Adrenal gland (tissue), 12 donors: ENCODE data around the gene LILRB2. TPM values are rescaled to one million over a fixed set of nuclear protein-coding genes. Genes with fewer than 3 reads are reported as not detected.

Experiments used
- DNase-seq, 7 donors: peaks; one replicate each; pipeline ENCODE4 v3.0.0-alpha.2; 2019 to 2020
- H3K27ac ChIP-seq, 5 donors: fragments of 200-600 bp; sonication (generic) in 4 of 5; 1 replicate in 3 of 5; 2 replicates in 2 of 5; pipeline versions ENCODE4 v1.5.1 to v1.8.0; 2016 to 2020; ENCODE audit warnings: mild to moderate bottlenecking in 1 of 5
- H3K27me3 ChIP-seq: fragments of 200-600 bp; 2 replicates; pipeline ENCODE4 v1.8.0; 2021
- H3K36me3 ChIP-seq, 2 donors: fragments of 200-600 bp; replicated peaks in 1 of 2; 1 replicate in 1 of 2; 2 replicates in 1 of 2; pipeline versions ENCODE4 v1.5.1 to v1.8.0; 2018 to 2022
- H3K4me1 ChIP-seq, 2 donors: fragments of 200-600 bp; replicated peaks in 1 of 2; 1 replicate in 1 of 2; 2 replicates in 1 of 2; pipeline versions ENCODE4 v1.5.1 to v1.8.0; 2018 to 2021
- H3K4me3 ChIP-seq, 4 donors: fragments of 200-600 bp; sonication (generic) in 3 of 4; one replicate each; pipeline ENCODE4 v1.5.1; 2016 to 2018
- H3K9me3 ChIP-seq, 3 donors: fragments of 200-600 bp; sonication (generic) in 1 of 3; replicated peaks in 1 of 3; 1 replicate in 2 of 3; 2 replicates in 1 of 3; pipeline versions ENCODE4 v1.5.1 to v1.8.0; 2016 to 2021
- CTCF ChIP-seq, 6 experiments: fragments of 450-650 bp in 4 of 6; fragments of 200-600 bp in 2 of 6; sonication (generic) in 1 of 6; IDR thresholded peaks; 1 replicate in 5 of 6; 2 replicates in 1 of 6; pipeline versions ENCODE4 v1.5.1 to v1.8.0; 2016 to 2021; ENCODE audit warnings: antibody characterized with exemption in 6 of 6, mild to moderate bottlenecking in 2 of 6, moderate library complexity in 1 of 6
- POLR2A ChIP-seq, 2 donors: fragments of 450-650 bp; IDR thresholded peaks; one replicate each; pipeline ENCODE4 v1.6.1; 2017; ENCODE audit warnings: antibody characterized with exemption in 2 of 2, mild to moderate bottlenecking in 2 of 2, moderate library complexity in 1 of 2
- WGBS, 4 donors: extraction: QIAGEN DNeasy Blood & Tissue Kit in 2 of 4; methylation state at CpG; one replicate each; pipeline versions ENCODE4 v1.1.5 to v1.1.7; 2013 to 2017; 5-methylcytosine and 5-hydroxymethylcytosine counted together
- intact Hi-C, 2 donors: fragments of 100-400 bp; cut with DNase I; formaldehyde crosslinking; loops; one replicate each; pipeline versions ENCODE4 v1.14.1 to v1.15.0; 2022 to 2023
- polyA plus RNA-seq, 3 donors: library from polyadenylated mRNA; stranded (reverse); fragments of 200-250 nt in 2 of 3; fragments of 350-450 nt in 1 of 3; fragmentation: Illumina TruSeq in 1 of 3; extraction: RNeasy Lipid Tissue Mini Kit (QIAGEN cat#74804) in 1 of 3; gene quantifications; one replicate each; pipeline ENCODE4 v1.2.3, GENCODE V29; 2013 to 2014
- total RNA-seq, 9 donors: library from RNA; depleted of rRNA in 4 of 9; stranded (reverse); fragments of >200 nt in 4 of 9; fragments of 120-200 nt in 1 of 9; fragmentation: NEBNext Ultra II Directional in 1 of 9; extraction: Animal tissue kit (Norgen Biotek cat#: 25700) in 1 of 9; gene quantifications; one replicate each; pipeline versions ENCODE4 v1.1.0 to v1.2.4, GENCODE V29; 2013 to 2023
- donor health status: healthy with polysubstance abuse.
- donor health status: Bipolar disorder and iron deficiency.
- donor health status: DM: yes; HTN: yes; CAD: no.
- donor health status: DM: no; HTN: no; CAD: no.
- donor health status: DM: no; HTN: no; CAD: no.
- donor health status: DM: yes; HTN: yes; CAD: no.

The LILRB2 gene
- total and polyA plus RNA-seq, 12 donors = 0.50 to 16.5 (median 8.2) TPM

GRCh38 chr19:54315956-54316355, 35.0 kb upstream of the LILRB2 start:
- Histone ChIP-seq H3K4me3 (no peak overlapping the region), H3K4me1 (no peaks in the 10 kb centered on the region), H3K9me3 (no peaks in the 10 kb centered on the region), H3K36me3 (no peaks in the 10 kb centered on the region), H3K27ac (no peak overlapping the region), H3K27me3 (peaks cover 8% of the 10 kb centered on the region)
- intact Hi-C loops = no loop called here
- WGBS, 4 donors = 75 to 85% (median 77%) methylated on average over 8 to 10 of the region's 10 CpGs
- DNase-seq = no peak
- TF ChIP-seq CTCF (IDR thresholded peaks at IDR 0.05) (no peak), POLR2A (IDR thresholded peaks at IDR 0.05) (no peak)

- H3K27me3 ChIP-seq = peaks cover 8% of the 10 kb centered on the region
- H3K4me1 ChIP-seq = no peaks in the 10 kb centered on the region
- H3K27ac ChIP-seq = peak within 1 kb of the TSS in 1 of 5 donors; percentile 7
- H3K9me3 ChIP-seq = no peaks in the 10 kb centered on the region
- H3K4me3 ChIP-seq = no peak within 1 kb of the TSS
- no peaks in the 10 kb centered on the region for H3K36me3 ChIP-seq
- TF ChIP-seq POLR2A (IDR thresholded peaks at IDR 0.05) (no peak), CTCF (IDR thresholded peaks at IDR 0.05) (no peak)
- intact Hi-C loops = no loop called here
- DNase-seq = peak in 4 of 7 donors; percentile 27 to 63 (median 38)
- 29 to 64% (median 38%) methylated on average over 1 to 13 of the region's 13 CpGs for WGBS, 4 donors
These were observed 31.8 kb upstream of the LILRB2 start, which contains the start of gene LILRA5 for GRCh38 chr19:54312436-54313377. TSS of gene LILRA5 (minus strand) at chr19:54313166. CDS start at chr19:54313019, 147 bp downstream.

- Histone ChIP-seq H3K9me3 (no peaks in the 10 kb centered on the region), H3K4me3 (no peak overlapping the region), H3K27ac (no peak overlapping the region), H3K36me3 (no peaks in the 10 kb centered on the region), H3K4me1 (no peaks in the 10 kb centered on the region), H3K27me3 (peaks cover 4% of the 10 kb centered on the region)
- intact Hi-C loops = no loop called here
- TF ChIP-seq CTCF (IDR thresholded peaks at IDR 0.05) = no peak
- no peak for TF ChIP-seq POLR2A (IDR thresholded peaks at IDR 0.05)
- 44 to 60% (median 57%) methylated on average over 4 to 6 of the region's 6 CpGs; no CpG with 5 or more reads in 1 of the 4 donors for WGBS, 4 donors
- DNase-seq = no peak
These were observed 31.1 kb upstream of the LILRB2 start for GRCh38 chr19:54312011-54312410.

GRCh38 chr19:54311486-54311885, 30.6 kb upstream of the LILRB2 start:
- no peak overlapping the region for H3K27ac ChIP-seq
- H3K27me3 ChIP-seq = no peaks in the 10 kb centered on the region
- DNase-seq = no peak
- TF ChIP-seq CTCF (IDR thresholded peaks at IDR 0.05) (no peak), POLR2A (IDR thresholded peaks at IDR 0.05) (no peak)
- intact Hi-C loops = no loop called here
- no peak overlapping the region for H3K4me3 ChIP-seq
- no peaks in the 10 kb centered on the region for H3K4me1 ChIP-seq
- H3K9me3 ChIP-seq = no peaks in the 10 kb centered on the region
- 20 to 63% (median 46%) methylated on average over 1 to 5 of the region's 5 CpGs for WGBS, 4 donors
- no peaks in the 10 kb centered on the region for H3K36me3 ChIP-seq
